Neural cell (in vitro differentiated cells): ENCODE results near the gene AMPH. TPM values are rescaled to one million over a fixed set of nuclear protein-coding genes. Genes with fewer than 3 reads are reported as not detected.

Experiments used
- H2AFZ ChIP-seq: fragments of 200-600, 300-800 bp; sonication (generic), shearing (Covaris generic); 2 replicates; pipeline ENCODE4 v1.6.0; 2014; ENCODE audit warnings: low read depth, mild to moderate bottlenecking, antibody characterized with exemption, low read length, moderate library complexity
- H3F3A ChIP-seq: fragments of 200-600 bp; shearing (Covaris generic); 2 replicates; pipeline ENCODE4 v1.6.1; 2016; ENCODE audit warnings: mild to moderate bottlenecking, moderate library complexity, mixed read lengths, antibody characterized with exemption, low read length; ENCODE audit not compliant: insufficient read depth, poor library complexity, severe bottlenecking
- H3K27ac ChIP-seq: fragments of 200-600, 300-800 bp; sonication (generic), shearing (Covaris generic); 2 replicates; pipeline ENCODE4 v1.5.1; 2014; ENCODE audit warnings: mild to moderate bottlenecking, low read length, moderate library complexity
- H3K27me3 ChIP-seq: fragments of 300-800, 200-600 bp; sonication (generic), shearing (Covaris generic); 2 replicates; pipeline ENCODE4 v1.6.0; 2014; ENCODE audit warnings: mild to moderate bottlenecking, low read depth, low read length, moderate library complexity; ENCODE audit not compliant: insufficient read depth
- H3K36me3 ChIP-seq: fragments of 300-800, 200-600 bp; sonication (generic), shearing (Covaris generic); 2 replicates; pipeline ENCODE4 v1.5.1; 2014; ENCODE audit warnings: mild to moderate bottlenecking, antibody characterized with exemption, low read length, moderate library complexity; ENCODE audit not compliant: insufficient read depth
- H3K4me2 ChIP-seq: fragments of 300-800, 200-600 bp; sonication (generic), shearing (Covaris generic); 2 replicates; pipeline ENCODE4 v1.6.0; 2014; ENCODE audit warnings: mild to moderate bottlenecking, low read length
- H3K4me3 ChIP-seq: fragments of 300-800, 200-600 bp; sonication (generic), shearing (Covaris generic); 2 replicates; pipeline ENCODE4 v1.5.1; 2014; ENCODE audit warnings: mild to moderate bottlenecking, low read length, moderate library complexity
- H3K79me2 ChIP-seq: fragments of 200-600 bp; shearing (Covaris generic); replicated peaks from 2 replicates; pipeline ENCODE4 v1.6.0; 2014; ENCODE audit warnings: mild to moderate bottlenecking, low read length, moderate library complexity; ENCODE audit not compliant: insufficient read depth
- H3K9ac ChIP-seq: fragments of 300-800, 200-600 bp; sonication (generic), shearing (Covaris generic); 2 replicates; pipeline ENCODE4 v1.6.1; 2016; ENCODE audit warnings: mild to moderate bottlenecking, low read length, mixed read lengths
- H3K9me2 ChIP-seq: fragments of 200-600 bp; shearing (Covaris generic); 2 replicates; pipeline ENCODE4 v1.6.1; 2016; ENCODE audit warnings: mild to moderate bottlenecking, low read length, mixed read lengths; ENCODE audit not compliant: insufficient read depth
- H3K9me3 ChIP-seq: fragments of 200-600, 300-800 bp; sonication (generic), shearing (Covaris generic); 2 replicates; pipeline ENCODE4 v1.6.1; 2016; ENCODE audit warnings: mild to moderate bottlenecking, mixed run types, low read length, moderate library complexity, mixed read lengths
- H4K20me1 ChIP-seq: fragments of 200-600 bp; shearing (Covaris generic); 2 replicates; pipeline ENCODE4 v1.6.1; 2016; ENCODE audit warnings: mild to moderate bottlenecking, mixed run types; ENCODE audit not compliant: insufficient read depth
- CTCF ChIP-seq: fragments of 450-650 bp; IDR thresholded peaks from 2 replicates; pipeline ENCODE4 v1.5.1; 2014; ENCODE audit warnings: antibody characterized with exemption, mild to moderate bottlenecking, moderate library complexity; ENCODE audit not compliant: poor library complexity, severe bottlenecking
- EP300 ChIP-seq: fragments of 450-650 bp; conservative IDR thresholded peaks from 2 replicates; pipeline ENCODE4 v1.6.1; 2014; ENCODE audit warnings: antibody characterized with exemption, mild to moderate bottlenecking, moderate library complexity; ENCODE audit not compliant: poor library complexity, severe bottlenecking
- EZH2 ChIP-seq: fragments of 200-600, 300-800 bp; shearing (Covaris generic), sonication (generic); IDR thresholded peaks from 2 replicates; pipeline ENCODE4 v1.6.1; 2014; ENCODE audit warnings: antibody characterized with exemption, low read length, borderline replicate concordance, mild to moderate bottlenecking; ENCODE audit not compliant: insufficient read depth, poor library complexity, severe bottlenecking
- MXI1 ChIP-seq: fragments of 450-650 bp; conservative IDR thresholded peaks from 2 replicates; pipeline ENCODE4 v1.6.1; 2014; ENCODE audit warnings: antibody characterized with exemption, mild to moderate bottlenecking; ENCODE audit not compliant: poor library complexity, severe bottlenecking
- POLR2AphosphoS5 ChIP-seq: IDR thresholded peaks from 2 replicates; pipeline ENCODE4 v1.6.1; 2012
- RAD21 ChIP-seq: fragments of 450-650 bp; conservative IDR thresholded peaks from 2 replicates; pipeline ENCODE4 v1.6.1; 2014; ENCODE audit warnings: antibody characterized with exemption, mild to moderate bottlenecking, moderate library complexity
- REST ChIP-seq: IDR thresholded peaks from 2 replicates; pipeline ENCODE4 v1.6.1; 2012; ENCODE audit warnings: borderline replicate concordance
- SMC3 ChIP-seq: fragments of 450-650 bp; conservative IDR thresholded peaks from 2 replicates; pipeline ENCODE4 v1.6.1; 2014; ENCODE audit warnings: antibody characterized with exemption, mild to moderate bottlenecking, moderate library complexity; ENCODE audit not compliant: poor library complexity
- TAF1 ChIP-seq: IDR thresholded peaks from 2 replicates; pipeline ENCODE4 v1.6.1; 2012; ENCODE audit warnings: low read depth
- polyA plus RNA-seq: library from polyadenylated mRNA; depleted of rRNA; stranded (reverse); fragments of >200 nt; gene quantifications from 2 replicates; pipeline ENCODE4 v1.2.3, GENCODE V29; 2014

Gene AMPH
- polyA plus RNA-seq, 1 donor from 2014 or later = 33.7 TPM

- H3F3A ChIP-seq = no peaks in the 10 kb centered on the region
- no peaks in the 10 kb centered on the region for H3K9me3 ChIP-seq
- H3K27me3 ChIP-seq = no peaks in the 10 kb centered on the region
- no peaks in the 10 kb centered on the region for H4K20me1 ChIP-seq
- H3K4me3 ChIP-seq = no peak overlapping the region
- H3K4me2 ChIP-seq = no peak overlapping the region
- no peaks in the 10 kb centered on the region for H3K36me3 ChIP-seq
- H3K9me2 ChIP-seq = no peaks in the 10 kb centered on the region
- no peaks in the 10 kb centered on the region for H3K79me2 ChIP-seq
- no peak overlapping the region for H2AFZ ChIP-seq
- no peak overlapping the region for H3K9ac ChIP-seq
- H3K27ac ChIP-seq = no peak overlapping the region
- TF ChIP-seq EZH2 (no peak), MXI1 (no peak), TAF1 (no peak), CTCF (no peak), REST (no peak), EP300 (no peak), RAD21 (no peak), SMC3 (no peak), POLR2AphosphoS5 (no peak)
These were observed 183.1 kb downstream of the AMPH start for GRCh38 chr7:38448054-38448453.

- no peaks in the 10 kb centered on the region for H3K27me3 ChIP-seq
- no peaks in the 10 kb centered on the region for H3K36me3 ChIP-seq
- H3K9me3 ChIP-seq = peaks cover 4% of the 10 kb centered on the region
- H2AFZ ChIP-seq = no peak overlapping the region
- H3K9me2 ChIP-seq = no peaks in the 10 kb centered on the region
- no peaks in the 10 kb centered on the region for H4K20me1 ChIP-seq
- H3K4me2 ChIP-seq = no peak overlapping the region
- no peak overlapping the region for H3K4me3 ChIP-seq
- no peak for TF ChIP-seq SMC3
- no peak for TF ChIP-seq TAF1
- no peak for TF ChIP-seq POLR2AphosphoS5
- TF ChIP-seq MXI1 = no peak
- no peak for TF ChIP-seq RAD21
- TF ChIP-seq CTCF = no peak
- TF ChIP-seq EP300 = no peak
- no peak for TF ChIP-seq REST
- H3K9ac ChIP-seq = no peak overlapping the region
- H3F3A ChIP-seq = no peaks in the 10 kb centered on the region
- H3K79me2 ChIP-seq = no peaks in the 10 kb centered on the region
- no peak overlapping the region for H3K27ac ChIP-seq
These were observed 192.2 kb downstream of the AMPH start for GRCh38 chr7:38438970-38439369.
